ENCODE data around the gene ZMYND12.
A peak's percentile ranks its signal among the peaks of the same experiment; 100 is the strongest.
"Not testable (repeated sequence)": the region's sequence is repeated elsewhere in the genome, so short reads cannot be mapped to it uniquely, and the experiment has no call there.

Gene ZMYND12, protein sequence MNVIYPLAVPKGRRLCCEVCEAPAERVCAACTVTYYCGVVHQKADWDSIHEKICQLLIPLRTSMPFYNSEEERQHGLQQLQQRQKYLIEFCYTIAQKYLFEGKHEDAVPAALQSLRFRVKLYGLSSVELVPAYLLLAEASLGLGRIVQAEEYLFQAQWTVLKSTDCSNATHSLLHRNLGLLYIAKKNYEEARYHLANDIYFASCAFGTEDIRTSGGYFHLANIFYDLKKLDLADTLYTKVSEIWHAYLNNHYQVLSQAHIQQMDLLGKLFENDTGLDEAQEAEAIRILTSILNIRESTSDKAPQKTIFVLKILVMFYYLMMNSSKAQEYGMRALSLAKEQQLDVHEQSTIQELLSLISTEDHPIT

GRCh38 chr1:42456010-42456753, at the start of gene ZMYND12, which contains the start of gene PPCS:
TSS of gene ZMYND12 (minus strand) at chr1:42456022. CDS start at chr1:42455997, 25 bp downstream.
TSS of gene PPCS (plus strand) at chr1:42456543. CDS start at chr1:42456566, 23 bp downstream.
- peak; percentile 93 for DNase-seq
- TF ChIP-seq GATA1 (IDR thresholded peaks at IDR 0.05; ENCODE audit: low read depth, low read length) (no peak), POLR2A (IDR thresholded peaks at IDR 0.05; ENCODE audit: low read length) (peak; percentile 91)

DNA sequence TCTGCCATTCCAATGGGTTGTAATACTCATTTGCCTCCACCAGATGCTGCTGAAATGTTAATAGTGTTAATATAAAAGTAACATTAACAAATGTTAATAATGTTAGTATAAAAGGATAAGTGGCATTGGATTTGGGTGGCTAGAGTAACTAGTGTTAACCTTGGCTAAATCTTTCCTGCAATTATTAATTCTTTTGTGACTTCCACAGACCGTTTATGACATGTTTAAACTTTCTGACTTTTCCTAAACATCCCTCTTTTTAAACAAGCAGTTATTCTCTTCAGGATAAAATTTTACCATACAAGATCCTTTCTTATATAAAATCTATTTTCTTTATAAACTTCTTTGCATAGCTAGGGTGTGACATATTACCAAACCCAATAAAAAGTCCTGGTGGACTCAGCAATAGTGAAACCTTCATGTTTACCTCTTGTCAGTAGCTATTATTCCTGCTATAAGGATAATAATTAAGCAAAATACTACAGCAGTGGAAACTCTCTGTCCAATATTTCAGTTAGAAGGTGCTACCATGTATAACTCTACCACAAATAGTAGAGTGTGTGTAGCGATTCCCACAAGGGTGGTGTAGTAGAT, 48.8 kb upstream of the ZMYND12 start:
- TF ChIP-seq GATA1 (IDR thresholded peaks at IDR 0.05; ENCODE audit: low read depth, low read length) (no peak), POLR2A (IDR thresholded peaks at IDR 0.05; ENCODE audit: low read length) (no peak)
- DNase-seq, result no peak

GRCh38 chr1:42502031-42502430, 46.2 kb upstream of the ZMYND12 start:
- DNase-seq, result not testable (repeated sequence)

- DNase-seq, result no peak
- no peak for TF ChIP-seq POLR2A (IDR thresholded peaks at IDR 0.05; ENCODE audit: low read length)
- no peak for TF ChIP-seq GATA1 (IDR thresholded peaks at IDR 0.05; ENCODE audit: low read depth, low read length)
Measured at GRCh38 chr1:42490237-42490636, 34.4 kb upstream of the ZMYND12 start.

GRCh38 chr1:42484382-42484781, 28.6 kb upstream of the ZMYND12 start:
- no peak for TF ChIP-seq POLR2A (IDR thresholded peaks at IDR 0.05; ENCODE audit: low read length)
- TF ChIP-seq GATA1 (IDR thresholded peaks at IDR 0.05; ENCODE audit: low read depth, low read length), result no peak
- no peak for DNase-seq

GRCh38 chr1:42482635-42483153, 26.9 kb upstream of the ZMYND12 start:
- DNase-seq, result no peak
- TF ChIP-seq POLR2A (IDR thresholded peaks at IDR 0.05; ENCODE audit: low read length), result no peak
- TF ChIP-seq GATA1 (IDR thresholded peaks at IDR 0.05; ENCODE audit: low read depth, low read length), result no peak

GRCh38 chr1:42480921-42481320, 25.1 kb upstream of the ZMYND12 start:
- peak in 1 of 2 experiments; percentile 36 for DNase-seq
- TF ChIP-seq GATA1 (IDR thresholded peaks at IDR 0.05; ENCODE audit: low read depth, low read length) (no peak), POLR2A (IDR thresholded peaks at IDR 0.05; ENCODE audit: low read length) (no peak)

DNA sequence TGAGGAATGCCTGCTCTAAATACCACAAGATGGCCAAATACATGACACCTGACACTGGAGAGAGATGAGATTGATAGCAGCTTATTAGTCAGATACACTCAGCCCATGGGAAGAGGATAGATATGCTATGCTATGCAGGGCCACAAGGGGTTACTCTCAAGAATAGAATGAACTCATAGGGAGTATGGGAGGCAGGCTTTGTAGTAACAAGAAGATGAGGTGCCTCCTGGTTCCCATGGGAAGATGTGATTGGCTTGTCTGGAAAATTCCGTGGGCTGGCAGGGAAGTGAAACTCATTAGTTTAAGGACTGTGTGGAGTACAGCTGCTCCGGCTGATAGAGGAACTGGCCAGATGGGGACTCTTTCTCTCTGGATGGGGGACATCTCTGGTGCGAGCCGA, 23.8 kb upstream of the ZMYND12 start:
- no peak for TF ChIP-seq POLR2A (IDR thresholded peaks at IDR 0.05; ENCODE audit: low read length)
- TF ChIP-seq GATA1 (IDR thresholded peaks at IDR 0.05; ENCODE audit: low read depth, low read length), result no peak
- DNase-seq, result peak; percentile 5 to 8

GRCh38 chr1:42477775-42478174, 22.0 kb upstream of the ZMYND12 start:
- no peak for DNase-seq
- TF ChIP-seq POLR2A (IDR thresholded peaks at IDR 0.05; ENCODE audit: low read length), result no peak
- no peak for TF ChIP-seq GATA1 (IDR thresholded peaks at IDR 0.05; ENCODE audit: low read depth, low read length)

DNA sequence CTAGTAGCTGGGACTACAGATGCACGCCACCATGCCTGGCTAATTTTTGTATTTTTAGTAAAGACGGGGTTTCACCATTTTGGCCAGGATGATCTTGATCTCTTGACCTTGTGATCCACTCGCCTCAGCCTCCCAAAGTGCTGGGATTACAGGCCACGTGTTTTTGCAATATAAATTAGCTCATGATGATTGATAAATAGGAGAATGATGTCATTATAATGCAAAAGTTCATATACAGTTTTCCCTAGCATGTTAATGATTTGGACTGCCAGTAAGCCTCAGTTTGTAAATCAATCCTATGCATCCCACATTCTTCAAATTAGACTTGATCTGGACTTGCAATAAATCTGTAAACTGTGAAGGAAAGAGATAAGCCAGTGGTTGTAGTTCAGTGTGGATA, 21.5 kb upstream of the ZMYND12 start:
- not testable (repeated sequence) for DNase-seq

DNA sequence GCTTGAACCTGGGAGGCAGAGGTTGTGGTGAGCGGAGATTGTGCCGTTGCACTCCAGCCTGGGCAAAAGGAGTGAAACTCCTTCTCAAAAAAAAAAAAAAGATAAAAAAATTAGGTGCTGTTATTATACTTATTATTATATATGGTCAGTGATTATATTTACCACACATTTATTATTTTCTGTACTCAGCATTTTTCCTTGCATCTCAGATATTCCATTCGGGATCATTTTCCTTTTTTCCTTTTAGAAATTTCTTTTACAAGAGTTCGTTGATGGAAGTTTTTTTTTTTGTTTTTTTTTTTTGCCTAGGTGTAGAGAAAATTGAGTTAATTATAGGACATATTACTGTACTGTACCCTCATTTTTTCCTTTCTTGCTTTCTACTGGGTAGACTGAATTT, 20.8 kb upstream of the ZMYND12 start:
- DNase-seq, result no peak
- TF ChIP-seq POLR2A (IDR thresholded peaks at IDR 0.05; ENCODE audit: low read length) (no peak), GATA1 (IDR thresholded peaks at IDR 0.05; ENCODE audit: low read depth, low read length) (no peak)

- no peak for DNase-seq
- no peak for TF ChIP-seq POLR2A (IDR thresholded peaks at IDR 0.05; ENCODE audit: low read length)
- no peak for TF ChIP-seq GATA1 (IDR thresholded peaks at IDR 0.05; ENCODE audit: low read depth, low read length)
Measured at GRCh38 chr1:42469727-42470126, 13.9 kb upstream of the ZMYND12 start.

GRCh38 chr1:42466030-42466429, 10.2 kb upstream of the ZMYND12 start:
- TF ChIP-seq GATA1 (IDR thresholded peaks at IDR 0.05; ENCODE audit: low read depth, low read length), result no peak
- no peak for TF ChIP-seq POLR2A (IDR thresholded peaks at IDR 0.05; ENCODE audit: low read length)
- DNase-seq, result no peak

GRCh38 chr1:42463921-42464320, 8.1 kb upstream of the ZMYND12 start:
- DNase-seq, result no peak
- TF ChIP-seq GATA1 (IDR thresholded peaks at IDR 0.05; ENCODE audit: low read depth, low read length), result no peak
- TF ChIP-seq POLR2A (IDR thresholded peaks at IDR 0.05; ENCODE audit: low read length), result no peak
